ENCODE results near the gene PYGB. TPM values are rescaled to one million over a fixed set of nuclear protein-coding genes. Genes with fewer than 3 reads are reported as not detected.

Gene PYGB
- total RNA-seq, 2 donors from 2014 or later: 211 to 295 TPM

- TF ChIP-seq CTCF (IDR thresholded peaks at IDR 0.05): no peak
- Histone ChIP-seq H3K4me3 (no peak overlapping the region), H3K9me3 (no peaks in the 10 kb centered on the region), H3K36me3 (peaks cover 9% of the 10 kb centered on the region), H3K4me1 (no peaks in the 10 kb centered on the region), H3K27ac (no peak overlapping the region), H3K27me3 (no peaks in the 10 kb centered on the region), H3K9ac (ENCODE audit: low read depth in 2 of 2, low read length in 2 of 2) (peak overlapping the region; percentile 12 to 57)
- intact Hi-C loops (cut with DNase I): loop anchor here (5.0 kb wide), 1 partner anchor 107 kb away; no protein-coding TSS in a partner anchor
- no peak for DNase-seq
Observed at GRCh38 chr20:25295386-25296093, 47.7 kb downstream of the PYGB start.

GRCh38 chr20:25296094-25297093, 48.5 kb downstream of the PYGB start:
- Histone ChIP-seq H3K36me3 (peaks cover 9% of the 10 kb centered on the region), H3K9ac (ENCODE audit: low read depth in 2 of 2, low read length in 2 of 2) (peak overlapping the region; percentile 12 to 57), H3K4me1 (no peaks in the 10 kb centered on the region), H3K27ac (peak overlapping the region; percentile 36), H3K9me3 (no peaks in the 10 kb centered on the region), H3K27me3 (no peaks in the 10 kb centered on the region), H3K4me3 (no peak overlapping the region)
- TF ChIP-seq CTCF (IDR thresholded peaks at IDR 0.05): no peak
- DNase-seq: no peak
- intact Hi-C loops (cut with DNase I): loop anchor here (5.0 kb wide), 1 partner anchor 106 kb away; no protein-coding TSS in a partner anchor

- H3K27me3 ChIP-seq: no peaks in the 10 kb centered on the region
- peak overlapping the region in 1 of 2 donors; percentile 26 for H3K9ac ChIP-seq (ENCODE audit: low read depth in 2 of 2, low read length in 2 of 2)
- intact Hi-C loops (cut with DNase I): loop anchor here (5.0 kb wide), 1 partner anchor 105 kb away; no protein-coding TSS in a partner anchor
- H3K4me1 ChIP-seq: no peaks in the 10 kb centered on the region
- H3K9me3 ChIP-seq: no peaks in the 10 kb centered on the region
- TF ChIP-seq CTCF (IDR thresholded peaks at IDR 0.05): no peak
- peaks cover 9% of the 10 kb centered on the region for H3K36me3 ChIP-seq
- no peak overlapping the region for H3K4me3 ChIP-seq
- no peak for DNase-seq
- H3K27ac ChIP-seq: peak overlapping the region; percentile 36
Observed at GRCh38 chr20:25297141-25297905, 49.4 kb downstream of the PYGB start.

- intact Hi-C loops (cut with DNase I): loop anchor here (5.0 kb wide), 1 partner anchor 102 kb away; no protein-coding TSS in a partner anchor
- H3K27me3 ChIP-seq: no peaks in the 10 kb centered on the region
- H3K4me3 ChIP-seq: no peak overlapping the region
- DNase-seq: no peak
- no peak overlapping the region for H3K9ac ChIP-seq (ENCODE audit: low read depth in 2 of 2, low read length in 2 of 2)
- no peaks in the 10 kb centered on the region for H3K4me1 ChIP-seq
- H3K27ac ChIP-seq: no peak overlapping the region
- H3K36me3 ChIP-seq: no peaks in the 10 kb centered on the region
- no peaks in the 10 kb centered on the region for H3K9me3 ChIP-seq
- TF ChIP-seq CTCF (IDR thresholded peaks at IDR 0.05): no peak
Observed at GRCh38 chr20:25299806-25300205, 51.9 kb downstream of the PYGB start.
